Measurements from ENCODE around the gene ATP2A2.

DNA sequence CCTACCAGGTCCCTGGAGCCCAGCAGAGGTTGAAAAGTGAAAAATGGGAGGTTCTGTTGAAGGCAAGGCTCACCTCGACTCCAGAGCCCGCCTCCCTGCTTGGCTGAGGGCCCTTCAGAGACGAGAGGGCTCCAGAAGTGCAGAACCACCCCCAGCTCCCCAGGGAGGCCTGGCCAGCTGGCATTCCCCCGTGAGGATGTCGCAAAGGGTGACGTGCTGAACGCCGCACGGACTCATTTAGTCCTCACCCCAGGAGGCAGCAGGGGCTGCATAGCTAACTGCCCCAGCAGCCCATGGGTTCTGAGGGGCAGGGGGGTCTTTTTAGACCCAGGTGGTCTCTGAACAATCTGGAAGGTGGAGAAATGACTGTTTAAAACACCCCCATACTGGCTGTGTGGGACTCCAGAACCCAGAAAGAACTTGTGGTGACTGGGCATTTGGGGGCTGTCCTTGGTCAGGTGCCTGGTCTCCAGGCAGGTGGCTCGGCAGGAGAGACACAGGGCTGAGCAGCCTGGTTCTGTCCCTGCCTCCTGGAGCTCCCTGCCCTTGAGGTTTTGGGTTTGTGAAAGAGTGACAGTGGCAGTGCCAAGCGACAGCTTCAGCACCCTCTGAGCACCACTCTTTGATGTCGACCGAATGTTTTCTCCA, 90.5 kb downstream of the ATP2A2 start:
- TF ChIP-seq, protein P1, sequence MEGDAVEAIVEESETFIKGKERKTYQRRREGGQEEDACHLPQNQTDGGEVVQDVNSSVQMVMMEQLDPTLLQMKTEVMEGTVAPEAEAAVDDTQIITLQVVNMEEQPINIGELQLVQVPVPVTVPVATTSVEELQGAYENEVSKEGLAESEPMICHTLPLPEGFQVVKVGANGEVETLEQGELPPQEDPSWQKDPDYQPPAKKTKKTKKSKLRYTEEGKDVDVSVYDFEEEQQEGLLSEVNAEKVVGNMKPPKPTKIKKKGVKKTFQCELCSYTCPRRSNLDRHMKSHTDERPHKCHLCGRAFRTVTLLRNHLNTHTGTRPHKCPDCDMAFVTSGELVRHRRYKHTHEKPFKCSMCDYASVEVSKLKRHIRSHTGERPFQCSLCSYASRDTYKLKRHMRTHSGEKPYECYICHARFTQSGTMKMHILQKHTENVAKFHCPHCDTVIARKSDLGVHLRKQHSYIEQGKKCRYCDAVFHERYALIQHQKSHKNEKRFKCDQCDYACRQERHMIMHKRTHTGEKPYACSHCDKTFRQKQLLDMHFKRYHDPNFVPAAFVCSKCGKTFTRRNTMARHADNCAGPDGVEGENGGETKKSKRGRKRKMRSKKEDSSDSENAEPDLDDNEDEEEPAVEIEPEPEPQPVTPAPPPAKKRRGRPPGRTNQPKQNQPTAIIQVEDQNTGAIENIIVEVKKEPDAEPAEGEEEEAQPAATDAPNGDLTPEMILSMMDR (IDR thresholded peaks at IDR 0.05; ENCODE audit: low read depth, low read length) = no peak
- TF ChIP-seq POLR2A (IDR thresholded peaks at IDR 0.05; ENCODE audit: extremely low read depth, insufficient read length) = peak; percentile 26
